OCI-LY7 (cell line): ENCODE data around the gene NATD1.

Experiments used
- EZH2phosphoT487 ChIP-seq: fragments of 200-600 bp; sonication (generic); IDR thresholded peaks from 2 replicates; pipeline ENCODE4 v1.6.1; 2018; ENCODE audit warnings: low read depth, borderline replicate concordance, mild to moderate bottlenecking, mixed run types, antibody characterized with exemption, low read length, moderate library complexity, mixed read lengths
- TF ChIP-seq, protein P1 (sequence below): fragments of 200-600 bp; sonication (generic); conservative IDR thresholded peaks from 2 replicates; pipeline ENCODE4 v1.5.1; 2014; ENCODE audit warnings: mild to moderate bottlenecking, antibody characterized with exemption, low read length, moderate library complexity, mixed read lengths

DNA sequence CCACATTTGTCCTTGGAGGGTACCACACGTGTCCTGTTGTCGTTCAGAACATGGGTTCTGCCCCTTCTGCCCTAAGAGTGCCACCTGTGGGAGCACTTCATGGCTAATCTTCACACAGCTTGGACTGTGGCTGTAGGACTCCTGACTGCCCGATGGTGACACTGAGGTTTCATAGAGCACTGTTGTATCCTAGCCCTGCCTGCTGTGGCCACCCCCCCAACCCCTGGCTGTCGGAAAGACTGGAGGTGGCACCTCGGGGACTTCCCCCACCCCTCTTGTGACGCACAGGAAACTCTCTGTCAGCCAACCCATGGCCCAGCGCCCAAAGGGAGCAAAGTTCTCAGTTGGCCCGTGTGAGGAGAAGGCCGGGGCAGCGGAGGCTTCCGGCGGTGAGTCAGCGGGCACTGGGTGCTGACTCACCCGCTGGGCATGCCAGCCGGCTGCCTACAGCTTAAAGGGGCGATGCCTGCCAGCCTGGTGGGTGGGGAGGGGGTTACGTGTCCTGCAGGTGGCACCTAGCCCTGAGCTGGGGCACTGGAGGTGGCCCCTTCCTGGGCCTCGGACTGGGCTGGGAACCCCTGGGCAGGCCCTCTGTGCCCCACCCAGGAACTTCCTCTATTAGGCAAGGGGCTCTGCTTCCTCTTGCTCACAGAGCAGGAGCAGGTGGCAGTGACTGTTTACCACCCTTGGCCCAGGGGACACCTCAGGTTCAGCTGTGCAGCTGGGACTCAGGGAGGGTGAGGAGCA is 34.7 kb upstream of the NATD1 start:
- TF ChIP-seq, protein P1, sequence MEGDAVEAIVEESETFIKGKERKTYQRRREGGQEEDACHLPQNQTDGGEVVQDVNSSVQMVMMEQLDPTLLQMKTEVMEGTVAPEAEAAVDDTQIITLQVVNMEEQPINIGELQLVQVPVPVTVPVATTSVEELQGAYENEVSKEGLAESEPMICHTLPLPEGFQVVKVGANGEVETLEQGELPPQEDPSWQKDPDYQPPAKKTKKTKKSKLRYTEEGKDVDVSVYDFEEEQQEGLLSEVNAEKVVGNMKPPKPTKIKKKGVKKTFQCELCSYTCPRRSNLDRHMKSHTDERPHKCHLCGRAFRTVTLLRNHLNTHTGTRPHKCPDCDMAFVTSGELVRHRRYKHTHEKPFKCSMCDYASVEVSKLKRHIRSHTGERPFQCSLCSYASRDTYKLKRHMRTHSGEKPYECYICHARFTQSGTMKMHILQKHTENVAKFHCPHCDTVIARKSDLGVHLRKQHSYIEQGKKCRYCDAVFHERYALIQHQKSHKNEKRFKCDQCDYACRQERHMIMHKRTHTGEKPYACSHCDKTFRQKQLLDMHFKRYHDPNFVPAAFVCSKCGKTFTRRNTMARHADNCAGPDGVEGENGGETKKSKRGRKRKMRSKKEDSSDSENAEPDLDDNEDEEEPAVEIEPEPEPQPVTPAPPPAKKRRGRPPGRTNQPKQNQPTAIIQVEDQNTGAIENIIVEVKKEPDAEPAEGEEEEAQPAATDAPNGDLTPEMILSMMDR = no peak
- TF ChIP-seq EZH2phosphoT487 = no peak
